Measurements from ENCODE around the gene COX5B. TPM values are rescaled to one million over a fixed set of nuclear protein-coding genes. Genes with fewer than 3 reads are reported as not detected.

Gene COX5B
- total RNA-seq, 1 donor from 2014 or later = 251 TPM

GRCh38 chr2:97656905-97657587 lies 11.2 kb downstream of the COX5B start:
- H3K36me3 ChIP-seq = peaks cover 38 to 66% of the 10 kb centered on the region in 2 donors
- no peak for DNase-seq (ENCODE audit: low spot score in 2 of 2)
- intact Hi-C loops (cut with DNase I) = no loop called here

GRCh38 chr2:97657986-97658690 lies 12.3 kb downstream of the COX5B start:
- TF ChIP-seq CTCF (IDR thresholded peaks at IDR 0.05) = no peak
- Histone ChIP-seq H3K27me3 (no peaks in the 10 kb centered on the region), H3K27ac (no peak overlapping the region), H3K36me3 (peaks cover 38 to 66% of the 10 kb centered on the region in 2 donors), H3K4me1 (peaks cover 13 to 17% of the 10 kb centered on the region in 2 donors), H3K9me3 (peaks cover 0 to 6% of the 10 kb centered on the region in 2 donors), H3K4me3 (no peak overlapping the region)
- DNase-seq (ENCODE audit: low spot score in 2 of 2) = no peak
- intact Hi-C loops (cut with DNase I) = no loop called here

More at GRCh38 chr2:97656905-97657587, 11.2 kb downstream of the COX5B start:
- peaks cover 0 to 6% of the 10 kb centered on the region in 2 donors for H3K9me3 ChIP-seq
- no peaks in the 10 kb centered on the region for H3K27me3 ChIP-seq
- H3K4me3 ChIP-seq = no peak overlapping the region
- no peak for TF ChIP-seq CTCF (IDR thresholded peaks at IDR 0.05)
- peaks cover 7 to 13% of the 10 kb centered on the region in 2 donors for H3K4me1 ChIP-seq
- H3K27ac ChIP-seq = no peak overlapping the region

- no peak for TF ChIP-seq CTCF (IDR thresholded peaks at IDR 0.05)
- Histone ChIP-seq H3K4me3 (no peak overlapping the region), H3K4me1 (peaks cover 13 to 17% of the 10 kb centered on the region in 2 donors), H3K27me3 (no peaks in the 10 kb centered on the region), H3K9me3 (peaks cover 0 to 6% of the 10 kb centered on the region in 2 donors), H3K36me3 (peaks cover 38 to 63% of the 10 kb centered on the region in 2 donors), H3K27ac (no peak overlapping the region)
- DNase-seq (ENCODE audit: low spot score in 2 of 2) = no peak
- intact Hi-C loops (cut with DNase I) = no loop called here
These were observed 12.9 kb downstream of the COX5B start for GRCh38 chr2:97658691-97659157.

GRCh38 chr2:97659256-97660043 lies 13.6 kb downstream of the COX5B start:
- intact Hi-C loops (cut with DNase I) = loop anchor here (5.0 to 10.0 kb wide), 4 partner anchors 338 to 1495 kb away; partner anchors contain the start of genes CIAO1, LIPT1, TMEM127 and TMEM131
- H3K9me3 ChIP-seq = no peaks in the 10 kb centered on the region

More at GRCh38 chr2:97659256-97660043, 13.6 kb downstream of the COX5B start:
- no peak overlapping the region for H3K27ac ChIP-seq
- no peaks in the 10 kb centered on the region for H3K27me3 ChIP-seq
- peaks cover 13 to 17% of the 10 kb centered on the region in 2 donors for H3K4me1 ChIP-seq
- DNase-seq (ENCODE audit: low spot score in 2 of 2) = no peak
- peaks cover 38 to 56% of the 10 kb centered on the region in 2 donors for H3K36me3 ChIP-seq
- no peak overlapping the region for H3K4me3 ChIP-seq
- TF ChIP-seq CTCF (IDR thresholded peaks at IDR 0.05) = no peak
